Activated naive CD8-positive, alpha-beta T cell treated with anti-CD3 and anti-CD28 coated beads, Interleukin-2, amount 10 ng/mL, durations not matched to agents 7 days and 5 days (primary cell): ENCODE results near the gene CAPZA1. TPM values are rescaled to one million over a fixed set of nuclear protein-coding genes. Genes with fewer than 3 reads are reported as not detected.
A peak's percentile ranks its signal among the peaks of the same experiment; 100 is the strongest.

Experiments used
- ATAC-seq: fragments of 150-1000 bp; cut with Tn5 transposase; one replicate; pipeline ENCODE4 v1.10.0; 2021; ENCODE audit warnings: low read depth, moderate library complexity
- POLR2A ChIA-PET: fragments of 350-600 bp; sonication (Branson Sonifier 250); formaldehyde crosslinking; loops from one replicate; lab custom pipeline; 2021; ENCODE audit warnings: antibody characterized with exemption; lab: Charles Lee
- DNase-seq: peaks from one replicate; pipeline ENCODE4 v3.0.0; 2021
- H3K27ac Mint-ChIP-seq: one replicate; pipeline ENCODE4 v1.8.0; 2022; ENCODE audit warnings: mild to moderate bottlenecking, mixed read lengths
- H3K27me3 Mint-ChIP-seq: one replicate; pipeline ENCODE4 v1.8.0; 2022; ENCODE audit warnings: mild to moderate bottlenecking, moderate library complexity, mixed read lengths
- H3K36me3 Mint-ChIP-seq: one replicate; pipeline ENCODE4 v1.8.0; 2021; ENCODE audit warnings: mild to moderate bottlenecking, mixed read lengths
- H3K4me1 Mint-ChIP-seq: one replicate; pipeline ENCODE4 v1.8.0; 2021; ENCODE audit warnings: mixed read lengths
- H3K4me3 Mint-ChIP-seq: one replicate; pipeline ENCODE4 v1.8.0; 2022; ENCODE audit warnings: mild to moderate bottlenecking, moderate library complexity, mixed read lengths
- H3K9me3 Mint-ChIP-seq: one replicate; pipeline ENCODE4 v1.8.0; 2021; ENCODE audit warnings: mixed read lengths
- total RNA-seq, 2 experiments: library from RNA; stranded (reverse); gene quantifications; one replicate each; pipeline ENCODE4 v1.2.3, GENCODE V29; 2021

Gene CAPZA1
- total RNA-seq, 2 experiments from 2014 or later, result 248 to 251 TPM

DNA sequence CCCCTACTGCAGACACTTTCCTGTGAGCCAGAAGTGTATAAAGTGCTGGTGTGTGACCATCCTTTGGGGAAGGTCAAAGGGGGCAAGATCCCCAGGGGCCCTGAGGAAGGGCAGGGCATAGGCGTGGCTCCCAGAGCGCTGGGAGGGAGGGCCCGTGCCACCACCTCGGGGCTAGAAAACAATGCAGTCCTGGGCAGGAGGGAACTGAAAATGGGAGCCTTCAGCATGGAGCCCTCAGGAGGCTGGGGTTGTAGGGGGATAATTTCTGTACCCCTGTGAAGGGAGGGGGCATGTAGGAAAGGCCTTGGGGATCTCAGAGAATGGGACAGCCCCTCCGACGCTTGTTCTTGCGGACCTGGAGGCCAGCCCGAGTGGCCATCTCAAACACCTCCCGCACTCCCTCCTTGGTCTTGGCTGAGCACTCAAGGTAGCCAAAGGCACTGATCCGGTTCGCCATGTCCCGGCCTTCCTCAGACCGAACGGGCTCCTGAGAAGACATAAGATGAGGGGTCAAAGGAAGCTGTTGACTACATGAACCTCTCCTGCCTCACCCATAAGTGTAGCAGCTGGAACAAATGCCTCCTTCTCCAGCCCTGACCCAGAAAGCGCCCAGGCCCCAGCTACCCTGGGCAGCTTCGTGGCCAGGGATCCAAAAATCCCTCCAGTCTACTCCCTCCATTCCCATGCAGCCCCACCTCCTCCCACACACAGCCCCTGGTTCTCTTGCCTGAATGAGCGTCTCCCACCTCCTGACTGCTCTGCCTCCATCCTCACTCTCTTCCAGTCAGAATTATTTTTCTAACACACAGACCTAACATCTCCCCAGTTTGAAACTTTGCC is 81.8 kb downstream of the CAPZA1 start:
- DNase-seq, result no peak
- Mint-ChIP-seq H3K36me3 (peaks cover 8% of the 10 kb centered on the region), H3K27me3 (no peaks in the 10 kb centered on the region), H3K4me3 (peak overlapping the region; percentile 1), H3K27ac (peak overlapping the region; percentile 87), H3K4me1 (peaks cover 48% of the 10 kb centered on the region), H3K9me3 (no peaks in the 10 kb centered on the region)
- no peak for ATAC-seq
- POLR2A ChIA-PET, result interaction anchor here (2.0 to 4.2 kb wide), 3 partner anchors 14 to 83 kb away, joined by 9 to 35 read pairs (median 10); partner anchors contain the start of genes CAPZA1, MOV10, PPM1J and ST7L

DNA sequence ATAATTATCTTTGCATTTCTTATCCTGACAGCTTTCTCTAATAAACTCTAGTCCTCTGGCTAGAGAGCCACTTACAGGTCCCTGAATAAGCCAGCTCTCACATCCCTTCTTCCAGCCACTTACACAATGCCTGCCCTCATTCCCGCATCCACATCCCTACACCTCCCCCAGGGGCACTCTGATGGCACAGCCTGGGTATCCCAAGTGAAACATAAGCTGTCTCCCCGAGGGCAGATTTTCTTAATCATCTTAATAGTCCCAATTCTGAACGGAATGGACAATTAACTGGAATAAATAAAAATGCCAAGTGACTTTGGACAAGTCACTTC is 82.4 kb downstream of the CAPZA1 start:
- peaks cover 8% of the 10 kb centered on the region for H3K36me3 Mint-ChIP-seq
- no peaks in the 10 kb centered on the region for H3K9me3 Mint-ChIP-seq
- H3K4me1 Mint-ChIP-seq, result peaks cover 48% of the 10 kb centered on the region
- ATAC-seq (no peak), DNase-seq (no peak)
- POLR2A ChIA-PET, result interaction anchor here (2.0 to 4.2 kb wide), 3 partner anchors 13 to 83 kb away, joined by 9 to 35 read pairs (median 10); partner anchors contain the start of genes CAPZA1, MOV10, PPM1J and ST7L
- H3K4me3 Mint-ChIP-seq, result peak overlapping the region; percentile 1
- no peaks in the 10 kb centered on the region for H3K27me3 Mint-ChIP-seq
- peak overlapping the region; percentile 69 for H3K27ac Mint-ChIP-seq

DNA sequence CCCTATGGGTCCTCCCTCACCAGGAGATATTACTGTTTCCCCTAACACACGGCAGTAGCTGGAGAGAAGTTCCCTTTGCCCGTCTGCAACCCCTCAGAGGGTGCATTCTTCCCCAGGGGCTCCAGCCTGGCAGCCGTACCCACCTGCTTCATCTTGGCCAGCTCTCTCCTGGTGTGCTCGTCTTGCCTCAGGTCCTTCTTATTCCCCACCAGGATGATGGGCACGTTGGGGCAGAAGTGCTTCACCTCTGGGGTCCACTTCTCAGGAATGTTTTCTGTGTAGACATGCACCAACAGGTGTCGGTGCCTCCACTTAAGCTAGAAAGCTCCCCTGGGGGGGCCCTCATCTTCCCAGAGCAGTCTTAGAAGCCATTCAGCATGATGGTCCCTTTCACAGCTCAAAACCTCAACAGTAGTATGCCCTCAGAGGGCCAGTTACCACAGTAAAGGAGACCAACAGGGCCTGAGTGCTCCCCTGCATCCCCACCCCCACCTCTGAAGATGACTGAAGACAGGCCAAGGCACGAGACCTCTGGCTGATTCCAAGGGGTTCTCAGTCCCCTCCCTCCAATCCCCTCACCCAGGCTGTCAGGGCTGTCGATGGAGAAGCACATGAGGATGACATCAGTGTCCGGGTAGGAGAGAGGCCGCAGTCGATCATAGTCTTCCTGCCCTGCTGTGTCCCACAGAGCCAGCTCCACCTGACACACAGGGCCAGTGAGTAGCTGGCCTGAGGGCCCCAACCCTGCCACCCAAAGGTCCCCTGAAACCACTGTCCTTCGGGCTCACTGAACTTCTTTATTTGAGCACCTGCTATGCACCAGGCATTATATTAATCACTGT is 83.0 kb downstream of the CAPZA1 start:
- peaks cover 4% of the 10 kb centered on the region for H3K27me3 Mint-ChIP-seq
- peak; percentile 26 for DNase-seq
- H3K27ac Mint-ChIP-seq, result peak overlapping the region; percentile 69
- no peak for ATAC-seq
- H3K9me3 Mint-ChIP-seq, result no peaks in the 10 kb centered on the region
- H3K4me1 Mint-ChIP-seq, result peaks cover 50% of the 10 kb centered on the region
- peaks cover 8% of the 10 kb centered on the region for H3K36me3 Mint-ChIP-seq
- H3K4me3 Mint-ChIP-seq, result peak overlapping the region; percentile 20
- POLR2A ChIA-PET, result interaction anchor here (1.0 to 4.2 kb wide), 4 partner anchors 13 to 84 kb away, joined by 3 to 35 read pairs (median 10); partner anchors contain the start of genes CAPZA1, MOV10, PPM1J and ST7L

DNA sequence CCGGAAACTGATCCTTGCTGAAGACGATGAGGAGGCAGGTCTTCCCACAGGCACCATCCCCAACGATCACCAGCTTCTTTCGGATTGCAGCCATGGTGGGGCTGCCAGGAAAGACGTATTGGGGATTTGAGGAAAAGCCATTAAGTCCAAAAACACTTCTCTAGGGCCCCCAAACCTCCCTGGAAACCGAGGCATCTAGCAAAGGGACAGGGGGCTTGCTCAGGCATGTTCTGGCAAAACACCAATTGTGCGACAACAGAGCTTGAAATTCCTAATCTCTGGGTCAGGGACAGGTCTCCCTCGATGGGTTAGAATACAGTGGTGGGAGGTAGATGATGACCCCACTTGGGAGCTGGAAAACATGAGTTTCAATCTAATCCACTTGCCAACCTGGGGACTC is 84.1 kb downstream of the CAPZA1 start:
- H3K27ac Mint-ChIP-seq, result peak overlapping the region; percentile 89
- H3K36me3 Mint-ChIP-seq, result peaks cover 8% of the 10 kb centered on the region
- peaks cover 13% of the 10 kb centered on the region for H3K27me3 Mint-ChIP-seq
- ATAC-seq, result no peak
- H3K9me3 Mint-ChIP-seq, result no peaks in the 10 kb centered on the region
- no peak for DNase-seq
- POLR2A ChIA-PET, result interaction anchor here (0.9 to 4.2 kb wide), 6 partner anchors 9 to 202 kb away, joined by 4 to 35 read pairs (median 8); partner anchors contain the start of genes CAPZA1, MOV10, PPM1J and ST7L
- H3K4me1 Mint-ChIP-seq, result peaks cover 51% of the 10 kb centered on the region
- H3K4me3 Mint-ChIP-seq, result peak overlapping the region; percentile 84

DNA sequence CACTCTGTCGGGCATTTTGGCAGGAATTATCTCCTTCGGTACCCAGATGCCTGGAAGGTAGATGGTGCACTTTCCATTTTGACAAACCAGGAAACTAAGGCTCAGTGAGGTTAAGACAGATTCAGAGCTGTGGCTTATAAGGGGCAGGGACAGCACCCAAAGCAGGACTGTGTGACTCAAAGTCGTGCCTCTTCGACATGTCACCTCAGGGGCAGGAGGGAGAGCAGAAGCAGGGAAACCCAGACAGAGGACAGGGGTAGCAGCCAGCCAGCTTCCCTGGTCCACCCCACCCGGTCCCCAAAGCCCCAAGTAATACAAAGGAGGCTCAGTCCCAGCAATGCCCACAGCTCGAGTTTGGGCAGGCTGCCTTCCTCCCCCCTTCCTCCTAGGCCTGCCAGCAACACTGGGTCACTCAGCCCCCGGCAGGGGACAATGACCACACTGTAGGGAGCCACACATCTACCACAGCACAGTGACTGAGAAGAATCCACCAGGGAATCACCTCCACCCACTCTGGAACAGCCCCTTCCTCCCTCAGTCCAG is 84.8 kb downstream of the CAPZA1 start:
- peaks cover 17% of the 10 kb centered on the region for H3K27me3 Mint-ChIP-seq
- peaks cover 8% of the 10 kb centered on the region for H3K36me3 Mint-ChIP-seq
- no peaks in the 10 kb centered on the region for H3K9me3 Mint-ChIP-seq
- H3K27ac Mint-ChIP-seq, result peak overlapping the region; percentile 89
- H3K4me1 Mint-ChIP-seq, result peaks cover 52% of the 10 kb centered on the region
- POLR2A ChIA-PET, result interaction anchor here (0.6 to 4.2 kb wide), 9 partner anchors 10 to 314 kb away, joined by 3 to 35 read pairs (median 7); partner anchors contain the start of genes CAPZA1, MOV10, PPM1J and ST7L
- DNase-seq (no peak), ATAC-seq (no peak)
- H3K4me3 Mint-ChIP-seq, result peak overlapping the region; percentile 84

DNA sequence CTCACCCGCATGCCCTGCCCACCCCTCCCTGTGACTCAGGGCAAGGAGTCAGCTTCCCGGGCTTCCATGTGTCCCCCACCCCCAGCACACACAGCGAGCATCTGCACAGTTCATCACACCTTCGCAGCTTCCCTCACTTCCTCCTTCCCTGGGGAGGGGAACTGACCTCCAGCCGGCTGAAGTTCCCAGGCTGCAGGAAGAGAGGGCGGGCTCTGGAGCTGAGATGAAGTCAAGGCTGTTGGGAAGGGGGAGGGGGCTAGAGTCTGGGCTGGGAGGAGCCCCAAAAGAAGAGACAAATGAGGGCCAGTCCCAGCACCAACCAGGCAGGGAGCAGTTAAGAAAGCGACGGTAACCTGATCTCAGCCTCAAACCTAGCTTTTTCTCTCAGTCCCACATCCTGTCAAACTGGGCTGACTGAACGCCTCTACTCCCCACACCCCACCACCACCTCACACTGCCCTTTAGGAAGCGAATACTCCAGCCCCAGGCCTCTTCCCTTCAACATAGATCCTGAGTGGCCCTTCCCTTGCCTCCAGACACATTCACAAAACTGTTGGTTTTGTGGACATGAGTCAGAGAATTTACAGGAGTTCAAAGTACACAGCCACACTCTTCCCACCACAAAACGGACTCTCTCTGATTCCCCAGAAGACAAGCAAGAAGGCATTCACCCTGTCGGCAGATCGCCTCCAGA is 85.4 kb downstream of the CAPZA1 start:
- Mint-ChIP-seq H3K4me1 (peaks cover 51% of the 10 kb centered on the region), H3K27me3 (peaks cover 23% of the 10 kb centered on the region), H3K27ac (peak overlapping the region; percentile 89), H3K36me3 (peaks cover 8% of the 10 kb centered on the region), H3K9me3 (no peaks in the 10 kb centered on the region), H3K4me3 (peak overlapping the region; percentile 84)
- DNase-seq, result peak; percentile 60
- POLR2A ChIA-PET, result interaction anchor here (0.6 to 4.2 kb wide), 7 partner anchors 10 to 314 kb away, joined by 3 to 35 read pairs (median 7); partner anchors contain the start of genes CAPZA1, MOV10, PPM1J and ST7L
- ATAC-seq, result peak; percentile 81

DNA sequence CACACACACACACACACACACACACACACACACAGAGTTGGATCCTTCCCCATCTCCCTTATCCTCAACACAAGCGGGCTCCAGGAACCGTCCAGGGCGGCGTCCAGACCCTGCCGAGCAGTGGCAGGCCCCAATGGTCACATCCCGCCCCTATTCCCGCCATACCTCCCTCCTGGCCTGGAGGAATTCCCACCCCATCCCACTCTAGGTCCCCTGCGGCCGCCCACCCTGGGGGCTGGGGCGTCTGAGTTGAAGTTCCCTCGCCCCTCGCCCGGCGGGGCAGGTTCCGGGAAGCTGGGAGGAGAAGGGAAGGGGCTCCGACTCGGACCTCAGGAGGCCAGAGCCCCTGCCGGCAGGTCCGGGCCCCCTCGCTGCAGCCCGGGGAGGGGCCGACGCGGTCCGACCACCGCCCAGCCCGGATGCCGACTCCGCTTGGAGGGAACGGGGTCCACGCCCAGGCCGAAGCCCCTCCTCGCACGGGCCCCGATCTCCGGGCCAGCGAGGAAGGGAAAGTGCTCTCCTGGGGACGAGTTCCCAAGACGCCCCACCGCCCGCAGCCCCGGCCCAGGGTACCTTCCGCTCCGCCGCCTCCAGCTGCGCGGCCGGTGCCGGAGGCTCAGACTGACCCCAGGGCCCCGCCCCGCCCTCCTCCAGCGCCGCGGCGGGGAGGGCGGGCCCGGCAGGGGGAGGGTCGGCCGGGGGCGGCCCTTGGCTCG is 87.0 kb downstream of the CAPZA1 start, which contains the start of gene RHOC:
TSS of gene RHOC (minus strand) at position 623 of the 716 bp plus-strand sequence. CDS start 3,328 bp downstream, outside the sequence.
- Mint-ChIP-seq H3K4me3 (peak within 1 kb of the TSS; percentile 84), H3K4me1 (peaks cover 42% of the 10 kb centered on the region), H3K9me3 (no peaks in the 10 kb centered on the region), H3K36me3 (peaks cover 6% of the 10 kb centered on the region), H3K27ac (peak within 1 kb of the TSS; percentile 89), H3K27me3 (peaks cover 32% of the 10 kb centered on the region)
- ATAC-seq (peak; percentile 53), DNase-seq (peak; percentile 78)
- POLR2A ChIA-PET, result interaction anchor here (0.6 to 1.3 kb wide), 4 partner anchors 32 to 199 kb away, joined by 3 to 5 read pairs (median 3); partner anchors contain the start of genes MOV10 and ST7L

DNA sequence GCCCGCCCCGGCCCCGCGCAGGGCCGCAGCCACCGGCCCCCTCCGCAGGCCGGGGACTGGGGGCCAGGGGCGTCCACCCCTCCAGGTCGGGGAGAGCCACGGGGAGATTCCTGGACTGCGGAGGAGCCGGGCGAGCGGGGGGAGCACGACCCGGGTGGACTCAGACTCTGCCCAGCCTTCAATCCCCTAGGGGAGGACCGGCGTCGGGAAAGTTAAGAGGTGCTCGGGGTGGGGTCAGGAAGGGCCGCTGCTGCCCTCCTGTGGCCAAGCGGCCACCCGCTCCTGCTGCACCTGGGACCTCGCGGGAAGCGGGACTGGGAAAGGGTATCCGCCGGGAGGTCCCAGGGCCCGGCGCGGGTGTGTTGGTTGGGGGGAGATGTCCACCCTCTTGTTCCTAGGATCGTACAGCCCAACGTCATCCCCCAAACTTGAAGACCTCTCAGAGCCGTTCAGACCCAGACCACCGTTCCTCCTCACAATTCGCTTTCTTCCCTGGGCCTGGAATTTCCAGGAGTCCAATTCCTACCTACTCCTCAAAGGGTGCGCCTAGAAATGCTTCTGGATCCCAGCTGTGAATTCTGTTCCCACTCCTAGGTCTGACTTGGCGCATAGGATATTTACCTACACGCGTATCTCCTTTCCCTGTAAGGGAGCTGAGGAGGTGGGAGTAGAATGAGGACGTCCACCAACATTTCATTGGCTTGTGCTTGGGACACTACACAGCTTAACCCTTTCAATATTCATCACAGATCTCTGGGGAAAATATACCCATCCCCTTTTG is 87.8 kb downstream of the CAPZA1 start:
- Mint-ChIP-seq H3K4me1 (peaks cover 35% of the 10 kb centered on the region), H3K27ac (peak overlapping the region; percentile 74), H3K36me3 (peaks cover 1% of the 10 kb centered on the region)

DNA sequence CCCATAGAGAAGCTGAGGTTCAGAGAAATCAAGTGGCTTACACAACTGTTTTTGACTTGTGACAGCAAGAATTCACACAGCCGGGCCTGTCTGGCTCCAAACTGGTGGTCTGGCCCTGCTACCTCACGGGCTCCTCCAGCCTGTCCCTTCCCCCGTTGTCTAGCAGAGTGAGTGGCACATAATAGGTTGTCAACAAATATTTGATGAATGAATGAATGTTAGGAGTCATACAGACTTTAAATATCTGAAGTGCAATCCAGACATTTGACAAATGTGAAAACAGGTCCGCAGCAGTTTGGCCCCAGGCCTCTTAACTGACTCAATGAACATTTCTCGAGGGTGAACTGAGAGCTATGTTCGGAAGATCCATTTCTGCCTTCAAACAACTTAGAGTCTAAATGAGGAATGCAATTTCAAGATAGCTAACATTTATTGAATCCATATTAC is 88.4 kb downstream of the CAPZA1 start:
- peaks cover 31% of the 10 kb centered on the region for H3K4me1 Mint-ChIP-seq
- no peaks in the 10 kb centered on the region for H3K36me3 Mint-ChIP-seq
- ATAC-seq (no peak), DNase-seq (no peak)
- no peaks in the 10 kb centered on the region for H3K9me3 Mint-ChIP-seq
- POLR2A ChIA-PET, result interaction anchor here (1.1 to 1.2 kb wide), 2 partner anchors 39 to 89 kb away, joined by 4 to 5 read pairs; partner anchors contain the start of genes CAPZA1 and ST7L
- no peak overlapping the region for H3K27ac Mint-ChIP-seq
- peaks cover 40% of the 10 kb centered on the region for H3K27me3 Mint-ChIP-seq
- peak overlapping the region; percentile 84 for H3K4me3 Mint-ChIP-seq

More for the DNA sequence above, 87.8 kb downstream of the CAPZA1 start:
- DNase-seq (peak; percentile 79), ATAC-seq (peak; percentile 47)
- Mint-ChIP-seq H3K4me3 (peak overlapping the region; percentile 84), H3K9me3 (no peaks in the 10 kb centered on the region), H3K27me3 (peaks cover 34% of the 10 kb centered on the region)
- POLR2A ChIA-PET, result interaction anchor here (0.6 to 1.3 kb wide), 4 partner anchors 33 to 88 kb away, joined by 3 to 5 read pairs (median 4); partner anchors contain the start of genes CAPZA1, MOV10 and ST7L

DNA sequence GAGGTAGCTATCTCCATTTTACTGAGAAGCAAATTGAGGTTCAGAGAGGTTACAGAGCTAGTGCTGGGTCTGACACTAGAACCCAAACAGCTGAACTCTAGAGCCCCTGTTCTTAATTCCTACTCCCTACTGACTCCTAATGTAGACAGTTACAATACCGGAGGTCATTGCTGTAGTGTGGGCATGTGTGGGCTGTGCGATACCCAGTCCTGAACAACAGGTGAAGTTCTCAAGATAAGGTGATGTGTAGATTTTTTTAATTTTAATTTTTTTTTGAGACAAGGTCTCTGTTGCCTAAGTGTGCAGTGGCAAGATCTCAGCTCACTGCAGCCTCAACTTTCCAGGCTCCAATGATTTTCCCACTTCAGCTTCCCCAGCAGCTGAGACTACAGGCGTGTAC is 88.9 kb downstream of the CAPZA1 start:
- no peak for DNase-seq
- POLR2A ChIA-PET, result interaction anchor here (0.5 to 1.2 kb wide), 3 partner anchors 40 to 90 kb away, joined by 4 to 5 read pairs (median 4); partner anchors contain the start of genes CAPZA1 and ST7L
- Mint-ChIP-seq H3K36me3 (no peaks in the 10 kb centered on the region), H3K27me3 (peaks cover 44% of the 10 kb centered on the region), H3K4me1 (peaks cover 29% of the 10 kb centered on the region), H3K4me3 (no peak overlapping the region), H3K9me3 (no peaks in the 10 kb centered on the region), H3K27ac (no peak overlapping the region)
- no peak for ATAC-seq

DNA sequence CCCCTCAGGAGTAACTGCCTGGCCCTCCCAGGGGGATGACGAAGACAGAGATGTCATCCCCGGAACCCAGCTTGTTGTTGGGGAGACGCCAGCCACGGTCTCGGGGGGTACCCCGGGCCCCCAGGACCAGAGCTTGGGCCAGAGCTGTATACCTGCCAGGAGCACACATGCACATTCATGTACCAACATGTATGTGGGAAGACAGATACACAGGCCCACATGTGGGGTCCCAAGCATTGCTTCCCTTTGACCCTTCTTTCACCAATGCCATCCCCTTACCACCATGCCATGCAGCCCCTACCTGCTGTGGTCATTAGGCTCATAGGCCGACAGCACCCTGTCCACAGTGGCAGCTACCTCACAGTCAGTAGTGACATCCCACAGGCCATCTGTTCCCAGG is 90.5 kb downstream of the CAPZA1 start:
- Mint-ChIP-seq H3K9me3 (no peaks in the 10 kb centered on the region), H3K27me3 (peaks cover 55% of the 10 kb centered on the region), H3K36me3 (no peaks in the 10 kb centered on the region), H3K4me1 (peaks cover 22% of the 10 kb centered on the region), H3K27ac (no peak overlapping the region), H3K4me3 (no peak overlapping the region)
- no peak for DNase-seq
- POLR2A ChIA-PET, result interaction anchor here (1.2 kb wide), 1 partner anchor 35 kb away, joined by 5 read pairs; the partner anchor contains the start of gene MOV10
- no peak for ATAC-seq
